Embryonic facial prominence (tissue), 1 donor: ENCODE data around the gene TNFRSF21.
"Not testable (repeated sequence)": the region's sequence is repeated elsewhere in the genome, so short reads cannot be mapped to it uniquely, and the experiment has no call there.

Experiments used
- DNase-seq: peaks from one replicate; pipeline ENCODE4 v3.0.0-alpha.2; 2016; ENCODE audit errors: extremely low spot score

TNFRSF21 gene

GRCh38 chr6:47288267-47289090, 21.2 kb downstream of the TNFRSF21 start:
- no peak for DNase-seq

- no peak for DNase-seq
These were observed 23.4 kb downstream of the TNFRSF21 start for GRCh38 chr6:47286301-47286700.

GRCh38 chr6:47283993-47284392, 25.7 kb downstream of the TNFRSF21 start:
- DNase-seq: no peak

GRCh38 chr6:47278545-47278944, 31.2 kb downstream of the TNFRSF21 start:
- no peak for DNase-seq

GRCh38 chr6:47277702-47278101, 32.0 kb downstream of the TNFRSF21 start:
- no peak for DNase-seq

GRCh38 chr6:47276377-47276776, 33.3 kb downstream of the TNFRSF21 start:
- no peak for DNase-seq

- DNase-seq: no peak
These were observed 34.1 kb downstream of the TNFRSF21 start for GRCh38 chr6:47275640-47276039.

- not testable (repeated sequence) for DNase-seq
These were observed 34.6 kb downstream of the TNFRSF21 start for GRCh38 chr6:47275132-47275531.

GRCh38 chr6:47268572-47269187, 41.0 kb downstream of the TNFRSF21 start:
- DNase-seq: no peak

- DNase-seq: no peak
These were observed 42.4 kb downstream of the TNFRSF21 start for GRCh38 chr6:47267301-47267700.

- DNase-seq: no peak
These were observed 43.7 kb downstream of the TNFRSF21 start for GRCh38 chr6:47265971-47266370.

GRCh38 chr6:47264775-47265184, 44.9 kb downstream of the TNFRSF21 start:
- DNase-seq: no peak

GRCh38 chr6:47263268-47263667, 46.4 kb downstream of the TNFRSF21 start:
- DNase-seq: no peak

- DNase-seq: no peak
These were observed 47.5 kb downstream of the TNFRSF21 start for GRCh38 chr6:47262231-47262630.

- no peak for DNase-seq
These were observed 48.5 kb downstream of the TNFRSF21 start for GRCh38 chr6:47261191-47261590.

- no peak for DNase-seq
These were observed 49.7 kb downstream of the TNFRSF21 start for GRCh38 chr6:47260021-47260420.

GRCh38 chr6:47258724-47259347, 50.9 kb downstream of the TNFRSF21 start:
- DNase-seq: no peak

GRCh38 chr6:47256981-47257730, 52.5 kb downstream of the TNFRSF21 start:
- DNase-seq: no peak

- no peak for DNase-seq
These were observed 53.3 kb downstream of the TNFRSF21 start for GRCh38 chr6:47256361-47256760.

GRCh38 chr6:47254906-47255305, 54.8 kb downstream of the TNFRSF21 start:
- no peak for DNase-seq

- no peak for DNase-seq
These were observed 55.7 kb downstream of the TNFRSF21 start for GRCh38 chr6:47254051-47254450.

GRCh38 chr6:47253136-47253535, 56.6 kb downstream of the TNFRSF21 start:
- DNase-seq: no peak
